Pancreas (tissue), 10 donors: Measurements from ENCODE around the gene DFFA. TPM values are rescaled to one million over a fixed set of nuclear protein-coding genes. Genes with fewer than 3 reads are reported as not detected.

ENCODE experiments used
- ATAC-seq, 4 donors: fragments of 200-7000 bp; cut with Tn5 transposase; one replicate each; pipeline versions ENCODE4 v1.8.0 to v1.9.1; 2020; ENCODE audit warnings: mild to moderate bottlenecking in 4 of 4, moderate library complexity in 4 of 4
- DNase-seq, 6 donors: peaks; one replicate each; pipeline ENCODE4 v3.0.0-alpha.2; 2020
- FAIRE-seq: peaks from 2 replicates; lab custom pipeline; 2012; peaks lifted over from hg19 to GRCh38; lab: Jason Lieb, UNC
- H3K27ac ChIP-seq, 4 donors: fragments of 200-600 bp; sonication (generic); 1 replicate in 3 of 4; 2 replicates in 1 of 4; pipeline versions ENCODE4 v1.5.0 to v1.8.0; 2020
- H3K27me3 ChIP-seq, 4 donors: fragments of 200-600 bp; one replicate each; pipeline ENCODE4 v1.8.0; 2021
- H3K36me3 ChIP-seq, 3 donors: fragments of 200-600 bp; sonication (generic) in 1 of 3; one replicate each; pipeline versions ENCODE4 v1.5.0 to v1.8.0; 2020 to 2021
- H3K4me1 ChIP-seq, 3 donors: fragments of 200-600 bp; one replicate each; pipeline ENCODE4 v1.8.0; 2021
- H3K4me3 ChIP-seq, 4 donors: fragments of 200-600 bp; sonication (generic) in 2 of 4; one replicate each; pipeline versions ENCODE4 v1.5.0 to v1.8.0; 2020 to 2021
- H3K9me3 ChIP-seq, 4 donors: fragments of 200-600 bp; one replicate each; pipeline ENCODE4 v1.8.0; 2021
- WGBS, 2 donors: extraction: QIAGEN DNeasy Blood & Tissue Kit; methylation state at CpG; one replicate each; pipeline ENCODE4 v1.1.7; 2013; 5-methylcytosine and 5-hydroxymethylcytosine counted together
- intact Hi-C, 3 donors: fragments of 100-400 bp; cut with DNase I; formaldehyde crosslinking; loops; one replicate each; pipeline versions ENCODE4 v1.11.1 to v1.14.2; 2022
- polyA plus RNA-seq, 2 donors: library from polyadenylated mRNA; stranded (reverse); fragments of 200-250 nt; gene quantifications; one replicate each; pipeline ENCODE4 v1.2.3, GENCODE V29; 2013
- total RNA-seq, 6 donors: library from RNA; stranded (reverse); fragmentation: NEBNext Ultra II Directional in 4 of 6; extraction: Animal tissue kit (Norgen Biotek cat#: 25700) in 4 of 6; gene quantifications; one replicate each; pipeline versions ENCODE4 v1.2.1 to v1.2.4, GENCODE V29; 2021 to 2023
- TF ChIP-seq, protein P1 (sequence below), 4 donors: fragments of 200-600 bp; sonication (generic) in 3 of 4; IDR thresholded peaks; one replicate each; pipeline versions ENCODE4 v1.5.0 to v1.8.0; 2021; ENCODE audit warnings: antibody characterized with exemption in 4 of 4
- donor health status: healthy with polysubstance abuse.
- donor health status: DM: no; HTN: no; CAD: no; lungs with moderate emphysema.
- donor health status: DM: no; HTN: no; CAD: no.
- donor health status: control.
- donor health status: control.
- donor health status: Bipolar disorder and iron deficiency.
- donor health status: DM: yes; HTN: yes; CAD: no.
- donor health status: DM: no; HTN: no; CAD: no.
- donor health status: DM: no; HTN: no; CAD: no.
- donor health status: DM: yes; HTN: yes; CAD: no.

Gene DFFA
- total and polyA plus RNA-seq, 8 donors = 6.9 to 17.4 (median 14.4) TPM

- intact Hi-C loops = no loop called here
- TF ChIP-seq, protein P1, sequence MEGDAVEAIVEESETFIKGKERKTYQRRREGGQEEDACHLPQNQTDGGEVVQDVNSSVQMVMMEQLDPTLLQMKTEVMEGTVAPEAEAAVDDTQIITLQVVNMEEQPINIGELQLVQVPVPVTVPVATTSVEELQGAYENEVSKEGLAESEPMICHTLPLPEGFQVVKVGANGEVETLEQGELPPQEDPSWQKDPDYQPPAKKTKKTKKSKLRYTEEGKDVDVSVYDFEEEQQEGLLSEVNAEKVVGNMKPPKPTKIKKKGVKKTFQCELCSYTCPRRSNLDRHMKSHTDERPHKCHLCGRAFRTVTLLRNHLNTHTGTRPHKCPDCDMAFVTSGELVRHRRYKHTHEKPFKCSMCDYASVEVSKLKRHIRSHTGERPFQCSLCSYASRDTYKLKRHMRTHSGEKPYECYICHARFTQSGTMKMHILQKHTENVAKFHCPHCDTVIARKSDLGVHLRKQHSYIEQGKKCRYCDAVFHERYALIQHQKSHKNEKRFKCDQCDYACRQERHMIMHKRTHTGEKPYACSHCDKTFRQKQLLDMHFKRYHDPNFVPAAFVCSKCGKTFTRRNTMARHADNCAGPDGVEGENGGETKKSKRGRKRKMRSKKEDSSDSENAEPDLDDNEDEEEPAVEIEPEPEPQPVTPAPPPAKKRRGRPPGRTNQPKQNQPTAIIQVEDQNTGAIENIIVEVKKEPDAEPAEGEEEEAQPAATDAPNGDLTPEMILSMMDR (IDR thresholded peaks at IDR 0.05) = no peak
- DNase-seq (no peak), ATAC-seq (peak in 2 of 4 donors; percentile 77 to 85), FAIRE-seq (no peak)
- peak overlapping the region in 1 of 4 donors; percentile 9 for H3K27ac ChIP-seq
- peaks cover 0 to 45% (median 25%) of the 10 kb centered on the region in 3 donors for H3K36me3 ChIP-seq
- no peaks in the 10 kb centered on the region for H3K27me3 ChIP-seq
- H3K4me1 ChIP-seq = no peaks in the 10 kb centered on the region
- H3K9me3 ChIP-seq = no peaks in the 10 kb centered on the region
- H3K4me3 ChIP-seq = no peak overlapping the region
- WGBS, 2 donors = 86 to 89% methylated on average over 6 of the region's 6 CpGs
Observed at GRCh38 chr1:10415211-10415930, 57.0 kb downstream of the DFFA start.

DNA sequence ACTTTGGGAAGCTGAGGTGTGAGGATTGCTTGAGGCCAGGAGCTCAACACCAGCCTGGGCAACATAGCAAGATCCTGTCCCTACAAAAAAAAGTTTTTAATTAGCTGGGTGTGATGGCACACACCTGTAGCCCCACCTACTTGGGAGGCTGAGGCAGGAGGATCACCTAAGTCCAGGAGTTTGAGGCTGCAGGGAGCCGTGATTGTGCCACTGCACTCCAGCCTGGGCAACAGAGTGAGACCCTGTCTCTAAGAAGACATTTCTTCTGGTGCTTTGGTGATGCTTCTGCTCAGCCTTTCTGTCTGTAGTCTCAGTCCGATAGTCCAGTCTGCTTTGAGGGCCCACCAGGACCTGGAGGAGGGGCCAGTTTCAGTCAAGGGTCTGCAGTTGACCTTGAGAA is 65.1 kb downstream of the DFFA start:
- WGBS, 2 donors = 96 to 97% methylated on average over 2 of the region's 2 CpGs
- FAIRE-seq (no peak), DNase-seq (no peak), ATAC-seq (no peak)
- intact Hi-C loops = no loop called here
- H3K9me3 ChIP-seq = no peaks in the 10 kb centered on the region
- H3K4me3 ChIP-seq = no peak overlapping the region
- H3K36me3 ChIP-seq = peaks cover 7 to 51% (median 25%) of the 10 kb centered on the region in 3 donors
- H3K4me1 ChIP-seq = no peaks in the 10 kb centered on the region
- TF ChIP-seq, protein P1 (IDR thresholded peaks at IDR 0.05) = no peak
- H3K27ac ChIP-seq = no peak overlapping the region
- no peaks in the 10 kb centered on the region for H3K27me3 ChIP-seq

Other genes with a start within 250 kb of the DFFA start
- gene PGD, start 73.5 kb downstream of the DFFA start, total RNA-seq = 10 to 100 TPM; 13.5 to 40.0 (median 24.2) TPM
- gene PGD, start 73.5 kb downstream of the DFFA start, polyA plus RNA-seq = 10 to 100 TPM; 12.7 to 28.3 TPM
- gene CENPS, start 42.1 kb downstream of the DFFA start, total RNA-seq = 1 to 10 TPM; 4.7 to 9.3 (median 7.6) TPM
- 10 to 100 TPM; 13.4 to 19.9 TPM for gene CENPS, start 42.1 kb downstream of the DFFA start, polyA plus RNA-seq
- under 1 TPM in 1 of 6 donors, not detected in 5; 0.22 TPM for gene CORT, start 22.5 kb downstream of the DFFA start, total RNA-seq
- under 1 TPM; 0.34 to 0.85 TPM for gene CORT, start 22.5 kb downstream of the DFFA start, polyA plus RNA-seq
- 10 to 100 TPM in 1 of 6 donors, 1 to 10 TPM in 5; 6.0 to 10.3 (median 7.9) TPM for gene PEX14, start 2.4 kb upstream of the DFFA start, total RNA-seq
- 10 to 100 TPM; 11.9 to 12.8 TPM for gene PEX14, start 2.4 kb upstream of the DFFA start, polyA plus RNA-seq